Measurements from ENCODE around the gene SH3BP1.

DNA sequence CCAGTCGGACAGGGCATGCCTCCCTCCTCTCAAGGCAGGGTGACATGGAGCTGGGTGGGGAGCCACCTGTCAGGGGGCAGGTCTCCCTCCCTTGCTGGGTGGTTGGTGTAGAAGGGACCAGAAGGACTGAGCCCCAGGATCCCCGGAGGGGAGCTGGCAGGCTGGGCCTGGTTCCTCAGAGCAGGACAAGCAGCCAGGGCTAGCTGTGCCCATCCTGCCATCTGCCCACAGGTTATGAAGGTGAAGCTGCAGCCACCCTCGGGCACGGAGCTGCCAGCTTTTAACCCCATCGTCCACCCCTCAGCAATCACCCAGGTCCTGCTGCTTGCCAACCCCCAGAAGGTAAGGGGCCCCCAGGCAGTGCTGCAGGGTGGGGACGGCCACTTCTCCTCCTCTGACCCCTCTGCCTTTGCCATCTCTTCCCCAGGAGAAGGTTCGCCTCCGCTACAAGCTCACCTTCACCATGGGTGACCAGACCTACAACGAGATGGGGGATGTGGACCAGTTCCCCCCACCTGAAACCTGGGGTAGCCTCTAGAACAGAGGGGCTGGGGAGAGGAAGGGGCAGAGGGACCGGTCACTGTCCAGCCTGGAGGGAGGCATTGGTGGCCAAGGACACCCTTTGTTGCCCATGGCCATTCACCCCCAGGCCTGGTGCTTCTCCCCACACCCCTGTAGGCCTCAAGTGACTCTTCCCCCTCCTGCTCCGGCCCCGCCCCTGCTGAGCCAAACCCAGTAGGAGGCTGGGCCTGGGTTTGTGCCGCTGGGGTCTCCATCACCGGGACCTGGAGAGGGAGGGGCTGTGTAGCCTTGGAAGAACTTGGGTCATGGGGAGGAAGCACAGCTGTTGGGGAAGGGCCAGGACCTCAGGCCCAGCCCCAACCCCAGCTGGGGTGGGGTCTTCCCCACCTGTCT is 7.0 kb upstream of the SH3BP1 start:
- TF ChIP-seq, protein P1, sequence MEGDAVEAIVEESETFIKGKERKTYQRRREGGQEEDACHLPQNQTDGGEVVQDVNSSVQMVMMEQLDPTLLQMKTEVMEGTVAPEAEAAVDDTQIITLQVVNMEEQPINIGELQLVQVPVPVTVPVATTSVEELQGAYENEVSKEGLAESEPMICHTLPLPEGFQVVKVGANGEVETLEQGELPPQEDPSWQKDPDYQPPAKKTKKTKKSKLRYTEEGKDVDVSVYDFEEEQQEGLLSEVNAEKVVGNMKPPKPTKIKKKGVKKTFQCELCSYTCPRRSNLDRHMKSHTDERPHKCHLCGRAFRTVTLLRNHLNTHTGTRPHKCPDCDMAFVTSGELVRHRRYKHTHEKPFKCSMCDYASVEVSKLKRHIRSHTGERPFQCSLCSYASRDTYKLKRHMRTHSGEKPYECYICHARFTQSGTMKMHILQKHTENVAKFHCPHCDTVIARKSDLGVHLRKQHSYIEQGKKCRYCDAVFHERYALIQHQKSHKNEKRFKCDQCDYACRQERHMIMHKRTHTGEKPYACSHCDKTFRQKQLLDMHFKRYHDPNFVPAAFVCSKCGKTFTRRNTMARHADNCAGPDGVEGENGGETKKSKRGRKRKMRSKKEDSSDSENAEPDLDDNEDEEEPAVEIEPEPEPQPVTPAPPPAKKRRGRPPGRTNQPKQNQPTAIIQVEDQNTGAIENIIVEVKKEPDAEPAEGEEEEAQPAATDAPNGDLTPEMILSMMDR (IDR thresholded peaks at IDR 0.05) = no peak
- no peak for TF ChIP-seq POLR2A (IDR thresholded peaks at IDR 0.05)

All from stomach (tissue), 4 donors.